ENCODE results near the gene TMEM263. TPM values are rescaled to one million over a fixed set of nuclear protein-coding genes. Genes with fewer than 3 reads are reported as not detected.

The TMEM263 gene
- total and polyA plus RNA-seq, 2 experiments from 2014 or later: 7.1 to 10.4 TPM

DNA sequence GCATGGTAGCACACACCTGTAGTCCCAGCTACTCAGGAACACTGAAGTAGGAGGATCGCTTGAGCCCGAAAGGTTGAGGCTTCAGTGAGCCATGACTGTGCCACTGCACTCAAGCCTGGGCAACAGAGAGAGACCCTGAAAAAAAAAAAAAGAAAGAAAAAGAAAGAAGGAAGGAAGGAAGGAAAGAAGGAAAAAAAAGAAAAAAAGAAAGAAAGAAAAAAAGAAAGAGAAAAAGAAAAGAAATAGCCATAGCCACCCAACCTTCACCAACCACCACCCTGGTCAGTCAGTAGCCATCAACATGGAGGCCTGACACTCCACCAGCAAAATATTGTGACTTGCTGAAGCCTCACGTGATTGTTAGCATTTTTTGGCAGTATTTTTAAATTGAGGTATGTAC is 21.4 kb upstream of the TMEM263 start:
- H3K4me3 ChIP-seq: no peak overlapping the region
- no peak for ATAC-seq
- Mint-ChIP-seq H3K27ac (no peak overlapping the region), H3K4me1 (no peaks in the 10 kb centered on the region), H3K27me3 (ENCODE audit: insufficient read depth, low read depth, poor library complexity) (peaks cover 5% of the 10 kb centered on the region), H3K36me3 (ENCODE audit: low read depth) (no peaks in the 10 kb centered on the region), H3K4me3 (no peak overlapping the region), H3K9me3 (peaks cover 7% of the 10 kb centered on the region; the same call in 2 of the 3 replicates)
- no peaks in the 10 kb centered on the region for H3F3A ChIP-seq (replicated peaks; ENCODE audit: low read depth)
- no peak overlapping the region for H3K4me2 ChIP-seq
- no peaks in the 10 kb centered on the region for H3K27me3 ChIP-seq (ENCODE audit: insufficient read depth)
- H3K9me2 ChIP-seq (ENCODE audit: insufficient read depth): 0 out of 2 replicates have a peak, but pooled peaks cover 11% of the 10 kb centered on the region
- H3K36me3 ChIP-seq (ENCODE audit: insufficient read depth): no peaks in the 10 kb centered on the region
- H4K20me1 ChIP-seq (replicated peaks; ENCODE audit: insufficient read depth): no peaks in the 10 kb centered on the region
- no peaks in the 10 kb centered on the region for H3K4me1 ChIP-seq (ENCODE audit: insufficient read depth)
- no peak overlapping the region for H2AFZ ChIP-seq
- TF ChIP-seq EZH2 (IDR thresholded peaks at IDR 0.05; ENCODE audit: low read depth, unreplicated experiment): no peak
- TF ChIP-seq ZNF114 (CRISPR knock-in tag; IDR thresholded peaks at IDR 0.05): no peak
- no peak for TF ChIP-seq JUNB (IDR thresholded peaks at IDR 0.05; ENCODE audit: unreplicated experiment)
- TF ChIP-seq, protein P1, sequence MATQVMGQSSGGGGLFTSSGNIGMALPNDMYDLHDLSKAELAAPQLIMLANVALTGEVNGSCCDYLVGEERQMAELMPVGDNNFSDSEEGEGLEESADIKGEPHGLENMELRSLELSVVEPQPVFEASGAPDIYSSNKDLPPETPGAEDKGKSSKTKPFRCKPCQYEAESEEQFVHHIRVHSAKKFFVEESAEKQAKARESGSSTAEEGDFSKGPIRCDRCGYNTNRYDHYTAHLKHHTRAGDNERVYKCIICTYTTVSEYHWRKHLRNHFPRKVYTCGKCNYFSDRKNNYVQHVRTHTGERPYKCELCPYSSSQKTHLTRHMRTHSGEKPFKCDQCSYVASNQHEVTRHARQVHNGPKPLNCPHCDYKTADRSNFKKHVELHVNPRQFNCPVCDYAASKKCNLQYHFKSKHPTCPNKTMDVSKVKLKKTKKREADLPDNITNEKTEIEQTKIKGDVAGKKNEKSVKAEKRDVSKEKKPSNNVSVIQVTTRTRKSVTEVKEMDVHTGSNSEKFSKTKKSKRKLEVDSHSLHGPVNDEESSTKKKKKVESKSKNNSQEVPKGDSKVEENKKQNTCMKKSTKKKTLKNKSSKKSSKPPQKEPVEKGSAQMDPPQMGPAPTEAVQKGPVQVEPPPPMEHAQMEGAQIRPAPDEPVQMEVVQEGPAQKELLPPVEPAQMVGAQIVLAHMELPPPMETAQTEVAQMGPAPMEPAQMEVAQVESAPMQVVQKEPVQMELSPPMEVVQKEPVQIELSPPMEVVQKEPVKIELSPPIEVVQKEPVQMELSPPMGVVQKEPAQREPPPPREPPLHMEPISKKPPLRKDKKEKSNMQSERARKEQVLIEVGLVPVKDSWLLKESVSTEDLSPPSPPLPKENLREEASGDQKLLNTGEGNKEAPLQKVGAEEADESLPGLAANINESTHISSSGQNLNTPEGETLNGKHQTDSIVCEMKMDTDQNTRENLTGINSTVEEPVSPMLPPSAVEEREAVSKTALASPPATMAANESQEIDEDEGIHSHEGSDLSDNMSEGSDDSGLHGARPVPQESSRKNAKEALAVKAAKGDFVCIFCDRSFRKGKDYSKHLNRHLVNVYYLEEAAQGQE (IDR thresholded peaks at IDR 0.05; ENCODE audit: unreplicated experiment): no peak
- TF ChIP-seq EZH2phosphoT487 (IDR thresholded peaks at IDR 0.05; ENCODE audit: unreplicated experiment): no peak
- TF ChIP-seq ETS1 (IDR thresholded peaks at IDR 0.05): no peak
- TF ChIP-seq POLR2AphosphoS5 (IDR thresholded peaks at IDR 0.05; ENCODE audit: low read depth): no peak
- no peak for TF ChIP-seq NANOG (IDR thresholded peaks at IDR 0.05; ENCODE audit: borderline replicate concordance)
- TF ChIP-seq ZNF331 (CRISPR knock-in tag; IDR thresholded peaks at IDR 0.05; ENCODE audit: low read depth): no peak
- TF ChIP-seq, protein P2, sequence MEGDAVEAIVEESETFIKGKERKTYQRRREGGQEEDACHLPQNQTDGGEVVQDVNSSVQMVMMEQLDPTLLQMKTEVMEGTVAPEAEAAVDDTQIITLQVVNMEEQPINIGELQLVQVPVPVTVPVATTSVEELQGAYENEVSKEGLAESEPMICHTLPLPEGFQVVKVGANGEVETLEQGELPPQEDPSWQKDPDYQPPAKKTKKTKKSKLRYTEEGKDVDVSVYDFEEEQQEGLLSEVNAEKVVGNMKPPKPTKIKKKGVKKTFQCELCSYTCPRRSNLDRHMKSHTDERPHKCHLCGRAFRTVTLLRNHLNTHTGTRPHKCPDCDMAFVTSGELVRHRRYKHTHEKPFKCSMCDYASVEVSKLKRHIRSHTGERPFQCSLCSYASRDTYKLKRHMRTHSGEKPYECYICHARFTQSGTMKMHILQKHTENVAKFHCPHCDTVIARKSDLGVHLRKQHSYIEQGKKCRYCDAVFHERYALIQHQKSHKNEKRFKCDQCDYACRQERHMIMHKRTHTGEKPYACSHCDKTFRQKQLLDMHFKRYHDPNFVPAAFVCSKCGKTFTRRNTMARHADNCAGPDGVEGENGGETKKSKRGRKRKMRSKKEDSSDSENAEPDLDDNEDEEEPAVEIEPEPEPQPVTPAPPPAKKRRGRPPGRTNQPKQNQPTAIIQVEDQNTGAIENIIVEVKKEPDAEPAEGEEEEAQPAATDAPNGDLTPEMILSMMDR (conservative IDR thresholded peaks at IDR 0.05; ENCODE audit: low read depth in 2 of 2): no peak
- no peak for TF ChIP-seq ZNF462 (CRISPR knock-in tag; IDR thresholded peaks at IDR 0.05)
- no peak for TF ChIP-seq STAT1 (IDR thresholded peaks at IDR 0.05; ENCODE audit: unreplicated experiment)
- TF ChIP-seq CREB1 (CRISPR knock-in tag; IDR thresholded peaks at IDR 0.05; ENCODE audit: low read depth): no peak
- H3K27ac ChIP-seq (ENCODE audit: low read depth): no peak overlapping the region
- DNase-seq (ENCODE audit: low spot score): no peak
- H3K79me2 ChIP-seq (replicated peaks; ENCODE audit: insufficient read depth): no peaks in the 10 kb centered on the region

Measured in GM23338 (cell line).